Measurements from ENCODE around the gene SFT2D3.

The SFT2D3 gene

DNA sequence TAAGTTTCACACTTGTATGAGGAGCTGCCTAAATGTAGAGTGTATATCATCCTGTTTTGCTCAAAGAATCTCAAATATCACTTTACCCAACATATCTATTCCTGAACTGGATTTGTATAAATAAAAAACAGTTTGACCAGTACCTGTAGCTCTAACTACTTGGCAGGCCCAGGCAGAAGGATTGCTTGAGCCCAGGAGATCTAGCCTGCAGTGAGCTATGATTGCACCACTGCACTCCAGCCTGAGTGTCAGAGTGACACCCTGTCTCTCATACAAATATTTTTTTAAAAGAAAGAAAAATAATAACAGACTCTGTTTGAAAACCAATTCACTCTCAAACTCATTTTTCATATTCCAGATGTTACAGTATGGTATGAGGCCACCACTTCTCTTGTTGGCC, 18.2 kb upstream of the SFT2D3 start:
- DNase-seq: no peak

DNA sequence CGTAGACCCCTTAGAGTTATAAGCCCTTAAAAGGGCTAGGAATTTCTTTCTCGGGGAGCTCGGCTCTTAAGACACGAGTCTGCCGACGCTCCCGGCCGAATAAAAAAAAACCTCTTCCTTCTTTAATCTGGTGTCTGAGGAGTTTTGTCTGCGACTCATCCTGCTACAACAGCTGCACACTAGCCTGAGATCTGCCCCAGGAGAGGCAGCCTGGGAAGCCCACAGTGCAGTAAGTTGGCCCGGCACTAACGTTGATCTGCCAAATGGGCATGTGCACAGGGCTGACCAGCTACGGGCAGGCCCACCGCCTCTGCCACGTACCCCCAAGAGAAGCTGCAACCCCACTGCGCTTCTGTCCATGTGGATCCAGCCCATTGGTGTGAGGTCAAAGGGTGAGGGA, 17.5 kb upstream of the SFT2D3 start:
- DNase-seq: no peak

DNA sequence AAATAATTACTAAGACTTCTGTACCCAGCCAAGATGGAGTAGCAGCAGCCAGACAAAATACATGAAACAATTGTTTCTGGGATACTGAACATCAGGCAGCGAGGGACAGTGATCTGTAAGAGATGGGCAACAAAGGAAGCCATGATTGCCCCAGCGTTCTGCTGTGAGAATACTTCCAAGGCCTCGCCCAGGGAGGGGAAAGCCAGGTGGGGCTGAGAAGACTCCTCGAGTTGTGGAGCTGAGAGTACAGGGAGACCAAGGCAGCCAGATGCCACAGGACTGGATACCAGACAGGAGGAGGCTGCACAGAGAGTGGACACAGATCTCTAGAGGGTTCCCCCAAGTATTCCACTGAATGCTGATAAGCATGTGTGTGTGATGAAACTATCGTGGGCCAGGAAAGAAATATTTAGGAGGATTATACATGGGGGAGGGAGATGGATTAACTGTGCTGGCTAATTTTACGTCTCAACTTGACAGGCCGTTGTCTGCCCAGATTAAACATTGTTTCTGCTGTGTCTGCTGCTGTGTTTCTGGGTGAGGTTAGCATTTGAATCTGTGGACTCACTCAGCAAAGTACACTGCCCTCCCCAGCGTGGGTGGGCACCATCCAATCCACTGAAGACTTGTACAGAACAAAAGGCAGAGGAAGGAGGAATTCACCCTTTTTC, 15.8 kb upstream of the SFT2D3 start:
- DNase-seq: no peak

DNA sequence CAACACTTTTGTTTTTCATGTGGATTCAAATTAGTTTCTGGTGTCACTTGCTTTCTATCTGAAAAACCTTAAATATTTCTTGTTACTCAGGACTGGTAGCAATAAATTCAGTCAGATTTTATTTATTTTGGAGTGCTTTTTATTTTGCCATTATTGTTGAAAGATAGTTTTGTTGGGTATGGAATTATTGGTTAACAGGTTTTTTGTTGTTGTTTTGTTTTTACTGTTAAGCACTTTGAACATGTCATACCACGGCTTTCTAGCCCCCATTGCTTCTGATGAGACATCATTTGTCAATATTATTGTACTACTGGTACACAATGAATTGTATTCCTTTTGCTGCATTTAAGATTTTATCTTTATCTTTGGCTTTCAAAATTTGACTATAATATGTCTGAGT, 12.9 kb upstream of the SFT2D3 start:
- DNase-seq: no peak

DNA sequence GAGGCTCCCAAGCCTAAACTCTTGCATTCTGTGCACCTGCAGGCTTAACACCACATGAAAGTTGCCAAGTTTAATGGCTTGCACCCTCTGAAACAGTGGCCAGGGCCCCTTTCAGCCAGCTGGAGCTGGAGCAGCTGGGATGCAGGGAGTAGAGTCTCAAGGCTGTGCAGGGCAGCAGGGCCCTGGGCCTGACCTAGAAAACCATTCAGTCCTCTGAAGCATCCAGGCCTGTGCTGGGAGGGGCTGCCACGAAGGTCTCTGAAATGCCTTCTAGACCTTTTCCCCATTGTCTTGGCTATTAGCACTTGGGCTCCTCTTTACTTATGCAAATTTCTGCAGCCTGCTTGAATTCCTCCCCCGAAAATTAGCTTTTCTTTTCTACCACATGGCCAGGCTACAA, 10.6 kb upstream of the SFT2D3 start:
- DNase-seq: no peak

DNA sequence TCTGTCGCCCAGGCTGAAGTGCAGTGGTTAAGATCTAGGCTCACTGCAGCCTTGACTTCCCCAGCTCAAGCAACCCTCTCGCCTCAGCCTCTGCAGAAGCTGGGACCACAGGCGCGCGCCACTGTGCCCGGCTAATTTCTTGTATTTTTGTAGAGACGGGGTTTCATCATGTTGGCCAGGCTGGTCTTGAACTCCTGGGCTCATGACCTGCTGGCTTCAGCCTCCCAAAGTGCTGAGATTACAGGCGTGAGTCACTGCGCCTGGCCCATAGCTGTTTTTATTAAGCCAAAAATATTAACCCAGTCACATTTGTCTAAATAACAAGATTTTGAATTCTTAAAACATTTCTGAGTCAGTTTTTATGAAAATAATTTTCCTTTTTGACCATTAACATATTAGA, 6.3 kb upstream of the SFT2D3 start:
- no peak for DNase-seq

DNA sequence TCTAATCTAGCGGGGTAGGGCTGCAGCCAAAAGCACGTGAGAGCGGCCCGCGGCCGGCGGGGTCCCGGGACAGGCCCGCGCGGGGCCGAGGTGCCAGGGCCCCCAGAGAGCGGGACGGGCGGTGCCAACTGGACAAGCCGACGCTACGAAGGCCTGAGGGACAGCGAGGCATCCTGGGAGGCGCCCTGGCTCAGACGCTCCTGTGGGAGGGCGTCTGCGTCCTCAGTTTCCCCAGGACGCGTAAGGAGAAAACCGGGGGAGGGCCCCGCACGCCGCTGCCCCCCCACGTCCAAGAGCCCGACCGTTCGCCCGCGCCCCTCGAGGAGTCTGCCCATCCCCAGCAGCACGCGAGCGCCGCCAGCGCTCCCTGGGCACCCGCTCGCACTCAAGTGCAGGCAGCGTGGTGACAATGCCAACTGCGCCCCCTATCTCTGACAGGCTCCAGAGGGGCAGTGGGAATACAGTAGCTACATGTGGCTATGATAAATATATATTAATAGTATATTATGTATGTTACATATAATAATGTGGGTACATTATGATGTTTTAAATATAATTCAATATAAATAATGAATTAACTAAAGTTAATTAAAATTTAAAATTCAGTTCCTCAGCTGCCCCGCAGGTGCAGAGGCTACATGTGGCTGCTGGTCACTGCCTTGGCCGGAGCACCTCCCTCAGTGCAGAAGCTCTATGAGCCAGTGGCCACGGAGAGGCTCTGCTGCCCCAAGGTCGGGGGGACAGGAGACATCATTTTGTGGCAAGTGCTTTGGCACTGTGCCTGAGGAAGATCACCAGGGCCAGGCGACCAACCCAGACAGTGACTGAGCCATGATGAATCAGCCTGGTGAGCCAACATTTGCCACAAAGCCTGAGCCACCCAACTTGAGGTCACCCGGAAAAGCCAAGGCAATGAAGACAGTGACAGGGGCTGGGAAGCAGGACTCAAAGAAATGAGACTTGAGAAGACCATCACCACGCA, 5.5 kb upstream of the SFT2D3 start:
- DNase-seq: peak; percentile 40 to 53

DNA sequence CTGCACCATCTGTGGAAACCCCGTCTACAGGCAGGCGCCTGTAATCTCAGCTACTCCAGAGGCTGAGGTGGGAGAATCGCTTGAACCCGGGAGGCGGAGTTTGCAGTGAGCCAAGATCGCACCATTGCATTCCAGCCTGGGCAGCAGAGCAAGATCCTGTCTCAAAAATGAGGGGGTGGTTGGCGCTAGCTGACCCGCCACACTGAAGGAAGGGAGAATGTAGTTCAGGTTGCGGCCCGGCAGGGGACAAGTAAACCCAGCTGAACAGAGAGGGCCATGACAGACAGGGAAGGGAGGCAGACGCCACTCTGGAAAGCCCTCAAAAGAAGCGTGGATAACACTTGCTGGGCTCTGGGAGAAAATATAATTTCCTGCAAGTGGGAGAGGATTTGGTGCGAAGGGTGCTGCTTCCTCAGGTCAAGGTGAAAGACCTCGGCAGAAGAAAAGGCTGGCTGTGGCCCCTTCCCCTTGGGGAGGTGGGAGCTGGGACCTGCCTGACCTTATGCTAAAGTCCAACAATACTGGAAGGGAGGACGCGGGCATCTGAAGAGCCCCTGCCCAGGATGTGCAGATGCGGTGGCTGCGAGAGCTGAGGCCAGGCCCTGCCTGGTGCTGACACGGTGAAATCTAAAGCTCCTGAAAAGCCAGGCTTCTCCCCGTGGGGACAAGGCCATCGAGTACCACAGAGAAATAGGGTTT, 3.7 kb upstream of the SFT2D3 start:
- DNase-seq: no peak

DNA sequence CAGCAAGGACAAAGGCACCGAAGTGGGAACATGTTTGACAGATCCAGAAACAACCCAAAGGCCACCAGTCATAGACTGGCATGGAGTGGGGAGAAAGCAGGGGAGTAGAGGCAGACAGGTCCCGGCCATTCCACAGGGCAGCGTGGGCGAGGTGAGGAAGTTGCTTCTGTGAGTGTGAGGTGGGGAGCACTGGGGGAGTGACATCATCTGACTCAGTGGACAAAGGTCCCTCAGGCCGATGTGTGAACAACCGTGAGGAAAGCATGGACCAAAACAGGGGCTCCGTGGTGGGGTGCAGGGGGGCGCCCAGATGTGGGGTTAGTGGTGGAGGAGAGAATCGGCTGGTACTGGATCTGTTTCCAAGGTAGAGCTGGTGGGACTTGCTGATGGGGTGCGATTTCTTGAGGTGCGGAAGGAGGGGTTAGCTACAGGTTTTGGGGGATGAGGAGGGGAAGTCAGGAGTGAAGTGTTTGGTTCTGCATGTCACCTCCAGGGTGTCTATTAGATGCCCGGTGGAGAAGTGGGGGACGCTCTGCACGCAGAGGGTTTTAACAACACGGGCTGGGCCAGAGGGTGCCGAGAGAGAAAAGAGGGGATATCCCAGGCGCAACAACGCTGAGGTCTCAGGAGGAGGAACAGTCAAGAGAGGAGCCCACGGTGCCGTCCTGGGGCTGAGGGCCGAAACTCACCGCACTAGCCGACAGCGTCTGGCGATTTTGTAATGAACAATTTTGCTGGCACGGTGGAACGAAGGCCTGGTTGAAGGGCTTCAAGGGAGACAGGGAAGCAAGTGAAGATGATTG, 2.5 kb upstream of the SFT2D3 start:
- no peak for DNase-seq

DNA sequence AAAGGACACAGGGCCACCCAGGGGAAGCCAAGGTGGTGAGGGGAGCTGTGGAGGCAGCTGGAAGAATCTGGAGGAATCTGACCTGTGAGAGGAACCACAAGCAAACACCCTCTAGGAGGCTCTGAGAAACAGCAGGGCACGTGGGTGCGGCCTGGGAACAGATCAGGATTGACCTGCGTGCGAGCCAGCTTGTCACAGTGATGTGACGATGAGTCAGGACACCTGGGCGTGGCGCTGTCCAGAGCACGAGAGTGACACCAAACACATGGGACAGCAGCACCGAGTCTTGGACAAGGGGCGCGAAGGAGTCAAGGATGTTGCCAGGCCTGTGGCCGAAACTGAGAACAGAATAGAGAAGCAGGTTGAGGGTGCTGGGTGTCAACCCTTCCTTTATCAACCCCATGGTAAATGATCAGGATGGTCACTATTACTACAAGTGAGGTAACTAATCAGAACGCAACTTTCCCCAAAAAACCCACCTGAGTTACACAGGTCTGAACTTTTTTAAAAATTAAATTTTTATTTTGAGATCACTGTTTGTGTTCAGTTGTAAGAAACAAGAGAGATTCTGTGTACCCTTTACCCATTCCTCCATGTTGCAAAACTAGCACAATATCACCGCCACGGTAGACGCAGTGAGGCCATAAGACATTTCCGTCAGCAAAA, 637 bp upstream of the SFT2D3 start:
- peak; percentile 28 to 35 for DNase-seq

DNA sequence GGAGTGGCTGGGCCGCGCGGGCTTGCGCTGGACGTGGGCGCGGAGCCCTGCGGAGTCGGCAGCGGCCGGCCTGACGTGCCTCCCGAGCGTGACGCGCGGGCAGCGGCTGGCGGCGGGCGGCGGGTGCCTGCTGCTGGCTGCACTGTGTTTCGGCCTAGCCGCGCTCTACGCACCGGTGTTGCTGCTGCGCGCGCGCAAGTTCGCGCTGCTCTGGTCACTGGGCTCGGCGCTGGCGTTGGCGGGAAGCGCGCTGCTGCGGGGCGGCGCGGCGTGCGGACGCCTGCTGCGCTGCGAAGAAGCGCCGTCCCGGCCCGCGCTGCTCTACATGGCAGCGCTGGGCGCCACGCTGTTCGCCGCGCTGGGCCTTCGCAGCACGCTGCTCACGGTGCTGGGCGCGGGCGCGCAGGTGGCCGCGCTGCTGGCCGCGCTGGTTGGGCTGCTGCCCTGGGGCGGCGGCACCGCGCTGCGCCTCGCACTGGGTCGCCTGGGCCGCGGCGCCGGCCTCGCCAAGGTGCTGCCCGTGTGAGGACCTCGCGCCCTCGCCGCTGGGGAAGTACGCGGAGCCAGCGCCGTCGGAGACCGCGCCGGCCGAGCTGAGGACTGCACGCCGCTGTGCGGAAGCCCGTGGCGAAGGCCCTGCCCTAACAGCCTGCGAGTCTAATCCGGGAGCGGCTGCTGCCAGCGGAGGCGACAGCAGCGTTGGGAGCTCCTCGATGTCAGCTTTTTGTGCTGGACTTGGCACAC, 526 bp downstream of the SFT2D3 start:
- DNase-seq: peak; percentile 71 to 77

DNA sequence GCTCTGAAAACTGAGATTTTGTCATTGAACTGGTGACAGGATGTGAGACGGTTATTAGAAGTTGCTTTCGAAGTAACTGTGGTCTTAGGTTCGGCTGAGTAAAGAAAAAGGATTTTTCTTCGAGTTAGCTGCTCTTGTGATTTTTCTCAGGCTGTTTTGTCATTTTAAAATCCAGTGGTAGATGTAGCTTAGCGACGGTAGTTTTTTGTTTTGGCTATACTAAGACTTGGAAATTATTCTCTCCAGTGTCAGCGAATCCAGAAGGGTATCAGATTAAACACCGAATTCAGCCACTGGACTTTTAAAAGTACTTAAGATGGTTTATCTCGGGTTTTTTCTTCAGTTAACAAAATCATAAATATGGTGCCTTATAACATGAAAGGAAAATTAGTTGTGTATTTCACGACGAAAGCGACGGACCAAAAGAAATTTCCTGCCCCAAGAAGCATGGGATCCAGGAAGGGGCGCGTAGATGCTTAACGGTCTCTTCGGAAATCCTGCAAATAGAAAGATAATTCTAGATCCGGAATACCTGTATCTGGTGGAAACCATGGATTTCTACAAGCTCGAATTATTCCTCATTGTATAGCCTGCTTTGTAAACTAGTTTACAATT, 1.2 kb downstream of the SFT2D3 start:
- DNase-seq: no peak

DNA sequence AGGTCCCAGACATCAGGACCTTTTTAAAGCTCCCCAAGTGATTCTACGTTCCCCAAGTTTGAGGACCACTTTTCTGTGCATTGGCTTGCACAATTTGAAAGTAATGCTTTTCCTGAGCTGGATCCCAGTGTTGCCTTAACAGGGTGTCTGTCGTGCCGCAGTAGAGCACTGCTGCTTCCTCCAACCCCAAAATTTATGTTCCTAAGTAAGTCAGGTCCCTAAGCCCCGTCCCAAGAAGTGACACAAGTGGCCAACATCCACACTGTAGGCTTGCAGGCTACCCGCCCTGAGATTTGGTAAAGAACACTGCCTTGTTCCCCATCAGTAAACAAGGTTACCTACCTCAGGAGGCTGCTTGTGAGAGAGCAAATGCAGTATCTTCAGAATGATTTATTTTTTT, 2.0 kb downstream of the SFT2D3 start:
- no peak for DNase-seq

DNA sequence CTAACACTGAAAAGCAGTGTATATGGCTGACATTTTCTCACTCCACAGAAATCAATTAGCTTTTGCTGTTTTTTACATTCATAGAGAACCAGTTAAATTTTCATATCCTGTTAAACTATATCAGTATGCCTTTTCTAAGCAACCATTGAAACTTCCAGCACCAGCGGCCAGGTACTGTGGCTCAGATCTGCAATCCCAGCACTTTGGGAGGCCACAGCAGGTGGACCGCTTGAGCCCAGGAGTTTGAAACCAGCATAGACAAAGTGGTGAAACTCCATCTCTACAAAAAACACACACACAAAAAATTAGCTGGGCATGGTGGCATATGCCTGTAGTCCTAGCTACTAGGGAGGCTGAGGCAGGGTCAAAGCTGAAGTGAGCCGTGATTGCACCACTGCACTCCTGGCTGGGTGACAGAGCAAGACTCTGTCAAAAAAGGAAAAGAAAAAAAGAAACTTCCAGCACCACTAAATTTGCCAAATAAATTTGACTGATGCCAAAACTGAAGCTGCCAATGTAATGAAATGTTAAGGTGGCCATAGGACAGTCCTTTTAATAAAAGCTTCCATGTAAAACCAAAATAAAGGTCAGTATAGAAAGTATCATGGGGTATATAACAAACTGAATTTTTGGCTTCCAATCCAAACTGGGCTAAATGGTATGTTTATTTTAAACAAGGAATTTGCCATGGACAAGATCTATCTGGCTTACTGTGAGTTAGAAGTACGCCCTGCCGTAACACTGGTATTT, 3.5 kb downstream of the SFT2D3 start:
- DNase-seq: no peak

DNA sequence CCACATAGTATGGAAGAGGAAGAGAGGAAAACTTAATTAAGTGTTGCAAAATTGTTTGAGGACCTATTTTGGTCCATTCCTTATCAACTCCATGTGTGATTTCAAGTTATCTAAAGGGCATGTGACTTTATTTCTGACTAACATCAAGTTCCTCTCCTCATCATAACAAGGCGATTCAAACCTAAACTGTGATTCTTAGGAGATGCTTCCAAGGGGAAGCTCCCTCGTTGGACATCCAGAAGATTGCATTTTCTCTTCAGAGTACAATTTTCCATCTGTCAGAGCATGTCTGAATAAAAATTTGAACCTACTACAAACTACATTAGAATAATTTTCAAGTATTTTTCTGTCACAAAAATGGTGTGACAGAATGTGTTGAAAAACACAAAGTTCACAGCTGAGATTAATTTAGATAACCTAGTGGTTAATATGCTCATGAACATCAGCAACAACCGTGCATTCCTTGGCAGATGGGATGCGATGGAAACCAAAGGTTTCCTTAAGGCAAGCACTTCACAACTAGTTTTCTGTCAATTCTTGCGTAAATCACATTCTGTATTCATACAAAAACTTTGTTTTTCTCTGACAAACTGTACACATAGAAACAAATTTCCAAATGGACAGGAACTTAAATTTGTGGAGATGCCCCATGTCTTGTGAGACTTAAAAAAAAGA, 4.2 kb downstream of the SFT2D3 start:
- DNase-seq: no peak

DNA sequence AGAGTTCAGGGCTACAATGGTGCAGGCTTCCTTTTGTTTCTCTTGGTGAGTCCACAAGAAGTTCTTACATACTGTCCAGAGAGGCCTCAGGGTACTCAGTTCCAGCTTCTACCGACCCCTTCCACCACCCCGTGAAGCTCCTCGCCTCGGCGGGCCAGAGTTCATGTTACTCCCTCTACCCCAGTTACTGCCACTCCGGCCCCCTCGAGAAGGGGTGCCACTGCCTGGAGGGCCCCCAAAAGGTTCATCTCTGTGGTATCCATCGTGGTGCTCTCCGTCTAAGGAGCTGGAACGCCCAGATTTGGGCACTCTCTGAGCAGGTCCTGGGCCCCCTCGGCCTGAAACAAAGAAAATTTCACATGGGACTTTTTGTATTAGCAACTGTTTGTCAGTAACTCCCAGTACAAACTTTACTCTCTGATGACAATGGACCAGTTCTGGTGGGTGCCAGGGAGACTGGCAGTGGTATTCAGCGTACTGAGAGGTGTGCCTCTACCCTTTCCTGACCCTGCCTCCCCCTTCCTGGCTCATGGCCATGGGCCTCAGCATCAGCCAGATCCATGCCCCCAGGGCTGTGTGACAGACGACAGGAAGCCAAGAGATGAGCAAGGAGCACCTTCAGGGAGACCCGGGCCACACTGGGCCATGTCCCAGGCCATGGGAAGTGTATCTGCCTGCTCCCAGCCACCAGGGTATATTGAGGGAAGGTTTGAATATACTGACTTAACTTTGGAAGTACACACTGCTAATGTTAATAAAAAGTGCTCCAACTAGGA, 5.1 kb downstream of the SFT2D3 start:
- no peak for DNase-seq

DNA sequence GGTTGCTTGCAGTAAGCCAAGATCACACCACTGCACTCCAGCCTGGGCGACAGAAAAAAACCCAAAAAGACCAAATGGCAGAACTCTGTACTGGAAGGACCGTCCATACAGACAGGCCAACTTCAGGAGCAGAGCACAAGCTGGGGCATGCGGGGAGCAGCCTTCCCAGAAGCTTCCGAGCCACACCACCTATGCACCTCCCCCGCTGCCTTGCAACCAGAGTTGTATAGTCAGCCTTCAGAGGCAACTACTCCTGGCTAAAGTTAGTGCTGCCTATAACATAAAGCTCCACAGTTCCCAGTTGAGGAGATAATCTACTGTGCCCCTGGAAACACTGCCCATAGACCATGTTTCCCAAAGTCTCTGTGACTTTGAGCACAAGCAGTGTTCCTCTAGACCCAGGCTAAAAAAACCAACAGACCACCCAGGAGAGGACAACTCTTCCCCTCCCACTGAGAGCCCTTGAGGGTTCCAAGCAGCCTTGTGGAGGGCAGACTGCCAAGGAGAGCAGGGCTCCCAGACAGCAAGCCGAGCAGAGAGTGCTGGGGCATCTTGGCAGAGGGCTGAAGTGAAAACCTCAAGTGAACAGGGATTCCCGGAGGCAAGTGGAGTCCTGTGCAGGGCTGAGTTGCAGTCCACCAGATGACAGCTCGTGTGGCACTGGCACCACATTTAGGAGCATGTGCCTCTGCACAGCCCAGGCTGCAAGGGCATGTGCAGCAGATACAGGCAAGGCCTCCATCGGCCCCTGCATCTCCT, 6.8 kb downstream of the SFT2D3 start:
- DNase-seq: no peak

DNA sequence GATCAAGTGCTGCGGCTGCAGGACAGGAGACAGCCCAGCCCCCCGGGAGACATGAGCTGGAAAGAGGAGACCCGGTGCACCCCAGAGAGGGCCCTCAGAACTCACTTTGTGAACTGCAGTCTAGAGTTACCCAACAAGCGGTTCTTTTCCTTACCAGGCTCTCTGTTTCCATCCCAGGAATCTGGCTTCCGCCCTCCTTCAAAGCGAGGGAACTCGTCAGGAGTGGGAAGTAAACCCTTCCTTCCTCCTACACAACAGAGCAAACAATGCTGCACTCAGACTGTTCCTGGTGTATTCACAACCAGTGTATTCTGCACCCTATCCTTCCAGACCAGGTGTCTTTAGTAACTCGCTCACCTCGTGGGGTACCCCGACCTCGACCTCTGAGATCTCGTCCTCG, 8.0 kb downstream of the SFT2D3 start:
- no peak for DNase-seq

All from activated CD4-positive, alpha-beta T cell treated with anti-CD3 and anti-CD28 coated beads, Interleukin-2, amount 50 U/mL, for 48 hours (primary cell).